Upper lobe of left lung (tissue), 4 donors: ENCODE measurements around the gene RNF208.

Source experiments
- CTCF ChIP-seq, 6 experiments: fragments of 450-650 bp in 4 of 6; fragments of 200-600 bp in 2 of 6; sonication (generic) in 2 of 6; IDR thresholded peaks; one replicate each; pipeline ENCODE4 v1.5.1; 2016 to 2019; ENCODE audit warnings: antibody characterized with exemption in 6 of 6
- EP300 ChIP-seq, 4 donors: sonication (generic); formaldehyde crosslinking; IDR thresholded peaks; one replicate each; pipeline ENCODE4 v1.5.1; 2017; ENCODE audit warnings: antibody characterized with exemption in 4 of 4, control low read depth in 2 of 4
- POLR2A ChIP-seq, 4 donors: fragments of 450-650 bp; IDR thresholded peaks; one replicate each; pipeline ENCODE4 v1.5.1; 2016 to 2017; ENCODE audit warnings: antibody characterized with exemption in 4 of 4, mild to moderate bottlenecking in 2 of 4
- POLR2AphosphoS5 ChIP-seq, 2 donors: sonication (generic); formaldehyde crosslinking; IDR thresholded peaks; one replicate each; pipeline ENCODE4 v1.5.1; 2017; ENCODE audit warnings: antibody characterized with exemption in 2 of 2

GRCh38 chr9:137182836-137183235 lies 39.2 kb downstream of the RNF208 start:
- TF ChIP-seq CTCF (IDR thresholded peaks at IDR 0.05) (no peak), POLR2A (IDR thresholded peaks at IDR 0.05) (no peak), EP300 (IDR thresholded peaks at IDR 0.05) (no peak), POLR2AphosphoS5 (IDR thresholded peaks at IDR 0.05) (no peak)
